Esophagus squamous epithelium (tissue), 5 donors: ENCODE measurements around the gene CNGB1. TPM values are rescaled to one million over a fixed set of nuclear protein-coding genes. Genes with fewer than 3 reads are reported as not detected.

Experiments used
- DNase-seq: peaks from one replicate; lab custom pipeline; 2025; lab: John Stamatoyannopoulos, UW
- H3K27ac ChIP-seq, 4 donors: fragments of 200-600 bp; sonication (generic); one replicate each; pipeline ENCODE4 v1.5.1; 2016 to 2019; ENCODE audit warnings: mild to moderate bottlenecking in 1 of 4
- H3K27me3 ChIP-seq, 4 donors: fragments of 200-600 bp; sonication (generic); 1 replicate in 3 of 4; 2 replicates in 1 of 4; pipeline versions ENCODE4 v1.5.1 to v1.6.0; 2017 to 2021; ENCODE audit warnings: antibody characterized with exemption in 1 of 4
- H3K36me3 ChIP-seq, 3 donors: fragments of 200-600 bp; sonication (generic); one replicate each; pipeline ENCODE4 v1.5.1; 2016 to 2019
- H3K4me1 ChIP-seq, 3 donors: fragments of 200-600 bp; sonication (generic); one replicate each; pipeline ENCODE4 v1.5.1; 2017 to 2019
- H3K4me3 ChIP-seq, 4 donors: fragments of 200-600 bp; sonication (generic); 1 replicate in 3 of 4; 2 replicates in 1 of 4; pipeline ENCODE4 v1.5.1; 2016 to 2019; ENCODE audit warnings: mild to moderate bottlenecking in 2 of 4, moderate library complexity in 1 of 4
- H3K9me3 ChIP-seq, 3 donors: fragments of 200-600 bp; sonication (generic); one replicate each; pipeline ENCODE4 v1.5.1; 2016 to 2019
- CTCF ChIP-seq, 6 experiments: fragments of 450-650 bp in 4 of 6; fragments of 200-600 bp in 2 of 6; sonication (generic) in 2 of 6; IDR thresholded peaks; one replicate each; pipeline ENCODE4 v1.5.1; 2016 to 2019; ENCODE audit warnings: antibody characterized with exemption in 6 of 6, mild to moderate bottlenecking in 4 of 6, moderate library complexity in 4 of 6
- POLR2A ChIP-seq, 4 donors: fragments of 450-650 bp; IDR thresholded peaks; one replicate each; pipeline ENCODE4 v1.6.1; 2017; ENCODE audit warnings: antibody characterized with exemption in 4 of 4, mild to moderate bottlenecking in 4 of 4, moderate library complexity in 3 of 4
- WGBS, 2 donors: methylation state at CpG; one replicate each; pipeline ENCODE4 v1.1.5; 2018; 5-methylcytosine and 5-hydroxymethylcytosine counted together
- intact Hi-C: fragments of 100-400 bp; cut with DNase I; formaldehyde crosslinking; loops from one replicate; pipeline ENCODE4 v1.15.0; 2022
- total RNA-seq, 4 donors: library from RNA; depleted of rRNA; stranded (reverse); fragments of >200 nt; gene quantifications; one replicate each; pipeline ENCODE4 v1.1.0, GENCODE V29; 2016
- donor health status: DM: yes; HTN: yes; CAD: no.

The CNGB1 gene
- total RNA-seq, 4 donors from 2014 or later, result 0.04 TPM; not detected in 3

GRCh38 chr16:57868913-57869520 is 101.9 kb downstream of the CNGB1 start:
- DNase-seq, result no peak
- Histone ChIP-seq H3K36me3 (no peaks in the 10 kb centered on the region), H3K4me1 (peaks cover 0 to 39% (median 16%) of the 10 kb centered on the region in 3 donors), H3K27me3 (peaks cover 0 to 11% (median 0%) of the 10 kb centered on the region in 4 donors), H3K9me3 (no peaks in the 10 kb centered on the region), H3K27ac (no peak overlapping the region), H3K4me3 (no peak overlapping the region)
- intact Hi-C loops, result no loop called here
- 81 to 87% methylated on average over 8 to 13 of the region's 13 CpGs for WGBS, 2 donors
- TF ChIP-seq POLR2A (IDR thresholded peaks at IDR 0.05), result no peak
- TF ChIP-seq CTCF (IDR thresholded peaks at IDR 0.05), result no peak

- Histone ChIP-seq H3K9me3 (no peaks in the 10 kb centered on the region), H3K4me1 (peaks cover 0 to 46% (median 23%) of the 10 kb centered on the region in 3 donors), H3K27me3 (no peaks in the 10 kb centered on the region), H3K36me3 (no peaks in the 10 kb centered on the region), H3K27ac (peak overlapping the region in 3 of 4 donors; percentile 36 to 60 (median 44)), H3K4me3 (no peak overlapping the region)
- no peak for DNase-seq
- 24 to 28% methylated on average over 6 of the region's 6 CpGs for WGBS, 2 donors
- TF ChIP-seq CTCF (IDR thresholded peaks at IDR 0.05) (no peak), POLR2A (IDR thresholded peaks at IDR 0.05) (no peak)
- intact Hi-C loops, result no loop called here
Observed at GRCh38 chr16:57867000-57867561, 103.8 kb downstream of the CNGB1 start.

- no peak for DNase-seq
- H3K27me3 ChIP-seq, result no peaks in the 10 kb centered on the region
- H3K36me3 ChIP-seq, result no peaks in the 10 kb centered on the region
- no peak overlapping the region for H3K4me3 ChIP-seq
- peaks cover 0 to 40% (median 22%) of the 10 kb centered on the region in 3 donors for H3K4me1 ChIP-seq
- intact Hi-C loops, result no loop called here
- H3K27ac ChIP-seq, result peak overlapping the region in 3 of 4 donors; percentile 36 to 60 (median 44)
- TF ChIP-seq CTCF (IDR thresholded peaks at IDR 0.05) (no peak), POLR2A (IDR thresholded peaks at IDR 0.05) (no peak)
- 54 to 65% methylated on average over 4 of the region's 4 CpGs for WGBS, 2 donors
- H3K9me3 ChIP-seq, result no peaks in the 10 kb centered on the region
Observed at GRCh38 chr16:57866529-57866918, 104.4 kb downstream of the CNGB1 start.

- WGBS, 2 donors, result 40 to 58% methylated on average over 9 of the region's 9 CpGs
- no peaks in the 10 kb centered on the region for H3K27me3 ChIP-seq
- DNase-seq, result no peak
- intact Hi-C loops, result no loop called here
- no peak for TF ChIP-seq POLR2A (IDR thresholded peaks at IDR 0.05)
- TF ChIP-seq CTCF (IDR thresholded peaks at IDR 0.05), result no peak
- H3K4me1 ChIP-seq, result peaks cover 0 to 34% (median 16%) of the 10 kb centered on the region in 3 donors
- H3K4me3 ChIP-seq, result no peak overlapping the region
- no peaks in the 10 kb centered on the region for H3K36me3 ChIP-seq
- peak overlapping the region in 3 of 4 donors; percentile 18 to 60 (median 36) for H3K27ac ChIP-seq
- no peaks in the 10 kb centered on the region for H3K9me3 ChIP-seq
Observed at GRCh38 chr16:57865746-57866528, 105.0 kb downstream of the CNGB1 start.
